ENCODE data around the gene XIRP1.
A peak's percentile ranks its signal among the peaks of the same experiment; 100 is the strongest.

XIRP1 gene

GRCh38 chr3:39166932-39167532 is 25.4 kb downstream of the XIRP1 start:
- no peak for DNase-seq (ENCODE audit: low read depth in 2 of 2)

- no peak for DNase-seq (ENCODE audit: low read depth in 2 of 2)
These were observed 26.2 kb downstream of the XIRP1 start for GRCh38 chr3:39166134-39166710.

- DNase-seq (ENCODE audit: low read depth in 2 of 2) = no peak
These were observed 26.9 kb downstream of the XIRP1 start for GRCh38 chr3:39165518-39165917.

GRCh38 chr3:39164414-39164813 is 28.0 kb downstream of the XIRP1 start:
- no peak for DNase-seq (ENCODE audit: low read depth in 2 of 2)

- DNase-seq (ENCODE audit: low read depth in 2 of 2) = no peak
These were observed 34.2 kb downstream of the XIRP1 start for GRCh38 chr3:39158148-39158715.

- no peak for DNase-seq (ENCODE audit: low read depth in 2 of 2)
These were observed 35.0 kb downstream of the XIRP1 start for GRCh38 chr3:39157359-39157758.

GRCh38 chr3:39156421-39156820 is 36.0 kb downstream of the XIRP1 start:
- no peak for DNase-seq (ENCODE audit: low read depth in 2 of 2)

- DNase-seq (ENCODE audit: low read depth in 2 of 2) = no peak
These were observed 37.9 kb downstream of the XIRP1 start for GRCh38 chr3:39154280-39155021.

GRCh38 chr3:39153977-39154279 is 38.5 kb downstream of the XIRP1 start:
- DNase-seq (ENCODE audit: low read depth in 2 of 2) = no peak

- no peak for DNase-seq (ENCODE audit: low read depth in 2 of 2)
These were observed 41.4 kb downstream of the XIRP1 start for GRCh38 chr3:39150803-39151631.

GRCh38 chr3:39150148-39150802 is 42.1 kb downstream of the XIRP1 start:
- no peak for DNase-seq (ENCODE audit: low read depth in 2 of 2)

GRCh38 chr3:39149498-39150147 is 42.8 kb downstream of the XIRP1 start:
- no peak for DNase-seq (ENCODE audit: low read depth in 2 of 2)

- no peak for DNase-seq (ENCODE audit: low read depth in 2 of 2)
These were observed 43.3 kb downstream of the XIRP1 start for GRCh38 chr3:39149059-39149455.

GRCh38 chr3:39148435-39149058 is 43.8 kb downstream of the XIRP1 start:
- DNase-seq (ENCODE audit: low read depth in 2 of 2) = no peak

- no peak for DNase-seq (ENCODE audit: low read depth in 2 of 2)
These were observed 44.5 kb downstream of the XIRP1 start for GRCh38 chr3:39147711-39148434.

- peak; percentile 31 to 52 for DNase-seq (ENCODE audit: low read depth in 2 of 2)
These were observed 45.5 kb downstream of the XIRP1 start for GRCh38 chr3:39146611-39147591.

GRCh38 chr3:39146083-39146501 is 46.3 kb downstream of the XIRP1 start:
- no peak for DNase-seq (ENCODE audit: low read depth in 2 of 2)

- DNase-seq (ENCODE audit: low read depth in 2 of 2) = no peak
These were observed 47.5 kb downstream of the XIRP1 start for GRCh38 chr3:39144748-39145380.

Measured in stimulated activated CD8-positive, alpha-beta memory T cell treated with anti-CD3 and anti-CD28 coated beads, Interleukin-2, amount 100 ng/mL, for 1 hour (primary cell).